ENCODE measurements around the gene ZBTB46.

Gene ZBTB46

DNA sequence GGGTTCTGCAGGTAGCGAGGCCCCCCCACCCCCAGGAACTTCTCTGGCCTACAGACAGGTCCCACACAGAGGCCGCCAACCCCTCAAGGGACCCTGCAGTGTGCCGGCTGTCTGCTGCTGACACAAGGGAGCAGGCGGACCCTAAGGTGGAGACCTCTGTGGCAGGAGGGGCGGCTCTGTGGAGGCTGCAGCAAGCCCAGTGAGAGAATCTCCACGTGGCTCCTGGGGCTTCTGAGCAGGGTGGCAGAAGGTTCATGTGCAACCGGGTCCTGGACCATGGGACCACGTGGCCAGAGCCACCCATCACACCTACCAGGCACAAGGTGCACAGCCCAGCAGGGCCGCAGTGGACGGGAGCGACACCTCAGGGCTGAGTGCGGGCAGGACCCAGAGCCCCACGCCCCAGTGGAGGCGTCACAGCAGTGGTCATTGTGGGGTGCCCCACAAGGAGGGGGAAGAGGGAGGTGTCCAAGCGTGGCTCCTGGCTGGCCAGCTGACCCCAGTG, 127.5 kb downstream of the ZBTB46 start:
- peaks cover 15% of the 10 kb centered on the region for H3K79me2 ChIP-seq (ENCODE audit: control insufficient read depth, insufficient read depth, low read length, poor library complexity)
- no peak overlapping the region for H3K18ac ChIP-seq (ENCODE audit: low read length)
- H4K12ac ChIP-seq (ENCODE audit: low read depth, low read length), result no peak overlapping the region
- H3K36me3 ChIP-seq (ENCODE audit: control insufficient read depth in 1 of 2, insufficient read depth in 2 of 2, low read length in 2 of 2), result peaks cover 34% of the 10 kb centered on the region in 2 experiments
- no peak for DNase-seq
- WGBS (ENCODE audit: extremely low coverage, insufficient coverage, insufficient read length), result no CpG with 5 or more reads among the region's 15 CpGs
- no peak overlapping the region for H2AFZ ChIP-seq (ENCODE audit: insufficient read depth, low read length, poor library complexity)
- H3K79me1 ChIP-seq (ENCODE audit: low read length), result peaks cover 6% of the 10 kb centered on the region
- H2AK5ac ChIP-seq (ENCODE audit: low read length), result no peak overlapping the region
- H2BK5ac ChIP-seq (ENCODE audit: low read depth, low read length, poor library complexity), result no peak overlapping the region
- H3K27me3 ChIP-seq (ENCODE audit: insufficient read depth, low read length), result no peaks in the 10 kb centered on the region
- no peak overlapping the region for H3K9ac ChIP-seq (ENCODE audit: low read length)
- no peak overlapping the region for H4K91ac ChIP-seq (ENCODE audit: low read depth, low read length)
- no peak overlapping the region for H4K8ac ChIP-seq (ENCODE audit: low read depth, low read length)
- H3K9me3 ChIP-seq (ENCODE audit: insufficient read depth, low read depth, low read length), result peaks cover 3% of the 10 kb centered on the region
- H3K23ac ChIP-seq (ENCODE audit: low read length), result no peak overlapping the region
- no peak overlapping the region for H3K4ac ChIP-seq (ENCODE audit: low read depth, low read length)
- H3K14ac ChIP-seq (ENCODE audit: low read length), result no peak overlapping the region
- H3K4me1 ChIP-seq (ENCODE audit: control insufficient read depth in 1 of 2, insufficient read depth in 2 of 2, low read length in 2 of 2), result peaks cover 7 to 11% of the 10 kb centered on the region in 2 experiments
- H3K4me2 ChIP-seq (ENCODE audit: low read length), result no peak overlapping the region
- H2BK12ac ChIP-seq (ENCODE audit: low read length), result no peak overlapping the region
- no peak overlapping the region for H3K27ac ChIP-seq (ENCODE audit: low read depth, low read length)
- no peak overlapping the region for H2BK120ac ChIP-seq (ENCODE audit: insufficient read depth, low read length, poor library complexity)
- H3K4me3 ChIP-seq (ENCODE audit: low read depth, low read length), result no peak overlapping the region

DNA sequence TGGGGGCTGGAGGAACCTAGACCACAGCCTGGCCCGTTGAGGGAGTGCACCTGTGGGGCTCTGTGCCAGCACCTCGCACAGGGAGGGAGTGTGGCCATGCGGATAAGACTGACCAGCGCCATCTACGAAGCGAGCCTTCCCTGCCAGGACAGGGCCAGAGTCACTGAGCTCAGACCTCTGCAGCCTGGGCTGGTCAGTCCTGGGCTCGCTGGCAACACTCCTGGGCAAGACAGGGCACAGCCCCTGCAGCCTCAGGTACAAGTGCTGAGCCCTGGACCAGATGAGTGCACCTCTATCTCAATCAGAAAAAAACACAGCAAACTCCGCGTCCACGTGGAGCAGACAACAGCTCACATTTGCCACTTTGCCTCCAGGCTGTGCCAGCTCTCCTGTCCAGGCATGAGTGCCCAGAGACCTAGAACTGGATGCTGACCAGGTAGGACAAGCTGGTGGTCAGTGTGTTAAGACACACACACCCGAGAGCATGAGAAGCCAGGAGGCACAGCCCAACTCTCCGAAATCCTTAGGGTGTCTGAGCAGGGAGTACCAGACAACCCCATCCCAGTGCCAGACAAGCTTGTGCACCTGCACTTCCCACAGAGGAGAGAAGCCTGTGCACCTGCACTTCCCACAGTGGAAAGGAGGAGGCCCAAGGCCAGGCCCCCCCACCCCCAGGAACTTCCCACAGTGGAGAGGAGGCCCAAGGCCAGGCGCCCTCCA, 128.2 kb downstream of the ZBTB46 start:
- Histone ChIP-seq H4K12ac (ENCODE audit: low read depth, low read length) (no peak overlapping the region), H2AK5ac (ENCODE audit: low read length) (no peak overlapping the region), H3K79me1 (ENCODE audit: low read length) (peaks cover 5% of the 10 kb centered on the region), H3K9ac (ENCODE audit: low read length) (peak overlapping the region; percentile 50), H3K14ac (ENCODE audit: low read length) (no peak overlapping the region), H3K79me2 (ENCODE audit: control insufficient read depth, insufficient read depth, low read length, poor library complexity) (peaks cover 10% of the 10 kb centered on the region), H3K27me3 (ENCODE audit: insufficient read depth, low read length) (no peaks in the 10 kb centered on the region), H3K4me1 (ENCODE audit: control insufficient read depth in 1 of 2, insufficient read depth in 2 of 2, low read length in 2 of 2) (peaks cover 6 to 10% of the 10 kb centered on the region in 2 experiments), H3K4me2 (ENCODE audit: low read length) (no peak overlapping the region), H3K18ac (ENCODE audit: low read length) (no peak overlapping the region), H3K23ac (ENCODE audit: low read length) (no peak overlapping the region), H2BK12ac (ENCODE audit: low read length) (no peak overlapping the region), H3K27ac (ENCODE audit: low read depth, low read length) (no peak overlapping the region), H4K8ac (ENCODE audit: low read depth, low read length) (no peak overlapping the region), H4K91ac (ENCODE audit: low read depth, low read length) (no peak overlapping the region), H3K4me3 (ENCODE audit: low read depth, low read length) (no peak overlapping the region), H3K4ac (ENCODE audit: low read depth, low read length) (no peak overlapping the region), H2BK5ac (ENCODE audit: low read depth, low read length, poor library complexity) (no peak overlapping the region), H3K9me3 (ENCODE audit: insufficient read depth, low read depth, low read length) (peaks cover 3% of the 10 kb centered on the region), H2AFZ (ENCODE audit: insufficient read depth, low read length, poor library complexity) (no peak overlapping the region), H2BK120ac (ENCODE audit: insufficient read depth, low read length, poor library complexity) (no peak overlapping the region), H3K36me3 (ENCODE audit: control insufficient read depth in 1 of 2, insufficient read depth in 2 of 2, low read length in 2 of 2) (peaks cover 34% of the 10 kb centered on the region in 2 experiments)
- WGBS (ENCODE audit: extremely low coverage, insufficient coverage, insufficient read length), result no CpG with 5 or more reads among the region's 13 CpGs
- no peak for DNase-seq

DNA sequence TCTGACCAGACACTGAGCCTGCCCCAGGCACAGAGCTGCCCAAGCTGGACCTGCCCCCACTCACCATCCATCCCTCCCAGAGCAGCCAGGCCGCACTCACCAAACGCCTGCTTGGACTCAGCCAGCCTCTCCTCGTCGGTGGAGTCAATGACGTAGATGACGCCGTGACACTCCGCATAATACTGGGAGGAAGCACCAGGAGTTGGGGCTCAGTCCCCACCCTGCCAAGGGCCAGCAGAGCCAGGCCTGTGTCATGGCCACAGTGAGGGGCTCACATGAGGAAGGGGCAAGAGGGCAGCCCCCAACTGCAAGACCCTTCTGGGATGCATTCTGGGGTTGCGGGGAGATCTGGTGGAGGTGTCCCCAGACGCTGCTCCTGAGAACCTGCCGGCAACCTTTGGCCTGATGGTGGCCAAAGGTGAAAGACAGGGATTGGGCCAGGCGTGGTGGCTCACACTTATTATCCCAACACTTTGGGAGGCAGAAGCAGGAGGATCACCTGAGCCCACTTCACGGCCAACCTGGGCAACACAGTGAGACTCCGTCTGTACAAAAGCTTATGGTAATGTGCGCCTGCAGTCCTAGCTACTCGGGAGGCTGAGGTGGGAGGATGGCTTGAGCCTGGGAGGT, 128.9 kb downstream of the ZBTB46 start:
- Histone ChIP-seq H3K79me1 (ENCODE audit: low read length) (no peaks in the 10 kb centered on the region), H3K4me3 (ENCODE audit: low read depth, low read length) (no peak overlapping the region), H3K27ac (ENCODE audit: low read depth, low read length) (no peak overlapping the region), H3K4ac (ENCODE audit: low read depth, low read length) (no peak overlapping the region), H4K91ac (ENCODE audit: low read depth, low read length) (no peak overlapping the region), H3K18ac (ENCODE audit: low read length) (no peak overlapping the region), H4K12ac (ENCODE audit: low read depth, low read length) (no peak overlapping the region), H3K4me1 (ENCODE audit: control insufficient read depth in 1 of 2, insufficient read depth in 2 of 2, low read length in 2 of 2) (peaks cover 6 to 10% of the 10 kb centered on the region in 2 experiments), H2AK5ac (ENCODE audit: low read length) (no peak overlapping the region), H3K79me2 (ENCODE audit: control insufficient read depth, insufficient read depth, low read length, poor library complexity) (peaks cover 4% of the 10 kb centered on the region), H3K23ac (ENCODE audit: low read length) (no peak overlapping the region), H2BK12ac (ENCODE audit: low read length) (no peak overlapping the region), H2BK120ac (ENCODE audit: insufficient read depth, low read length, poor library complexity) (no peak overlapping the region), H3K27me3 (ENCODE audit: insufficient read depth, low read length) (no peaks in the 10 kb centered on the region), H3K9ac (ENCODE audit: low read length) (no peak overlapping the region), H2AFZ (ENCODE audit: insufficient read depth, low read length, poor library complexity) (no peak overlapping the region), H3K9me3 (ENCODE audit: insufficient read depth, low read depth, low read length) (peaks cover 3% of the 10 kb centered on the region), H4K8ac (ENCODE audit: low read depth, low read length) (no peak overlapping the region), H2BK5ac (ENCODE audit: low read depth, low read length, poor library complexity) (no peak overlapping the region), H3K4me2 (ENCODE audit: low read length) (no peak overlapping the region), H3K14ac (ENCODE audit: low read length) (no peak overlapping the region), H3K36me3 (ENCODE audit: control insufficient read depth in 1 of 2, insufficient read depth in 2 of 2, low read length in 2 of 2) (peaks cover 34% of the 10 kb centered on the region in 2 experiments)
- DNase-seq, result no peak
- no CpG with 5 or more reads among the region's 16 CpGs for WGBS (ENCODE audit: extremely low coverage, insufficient coverage, insufficient read length)

DNA sequence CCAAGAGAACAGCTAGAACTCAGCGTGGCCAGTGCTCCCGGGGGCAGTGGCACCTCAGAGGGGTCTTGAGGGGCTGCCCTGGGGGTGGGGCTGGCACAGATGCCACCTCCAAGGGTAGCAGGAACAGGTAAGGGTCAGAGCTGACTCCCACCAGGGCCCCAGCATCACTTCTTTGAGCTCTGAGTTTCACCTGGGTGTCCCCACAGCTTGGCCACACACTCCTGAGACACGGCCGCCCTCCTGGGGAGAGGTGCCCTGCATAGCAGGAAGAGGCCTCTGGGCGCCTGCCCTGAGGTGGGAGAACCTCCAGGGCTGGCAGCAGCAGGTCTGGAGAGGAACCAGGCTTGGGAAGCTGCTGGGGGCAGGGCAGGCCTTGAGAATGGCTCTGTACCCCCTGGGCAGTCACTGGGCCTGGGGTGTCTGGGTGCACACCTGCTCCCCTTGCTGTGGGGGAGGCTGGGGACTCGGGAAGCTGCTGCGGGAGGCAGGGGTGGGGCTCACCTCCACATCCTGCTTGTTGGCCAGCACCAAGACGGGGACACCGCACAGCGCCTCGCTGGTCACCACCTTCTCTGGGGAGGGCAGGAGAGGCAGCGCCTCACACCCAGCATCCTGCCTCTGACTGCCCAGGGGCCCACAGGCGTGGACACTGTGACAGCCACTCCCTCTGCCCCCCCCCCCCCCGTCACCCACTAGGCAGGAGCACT, 129.6 kb downstream of the ZBTB46 start:
- no peak for DNase-seq
- no peak overlapping the region for H3K23ac ChIP-seq (ENCODE audit: low read length)
- H4K8ac ChIP-seq (ENCODE audit: low read depth, low read length), result no peak overlapping the region
- H3K36me3 ChIP-seq (ENCODE audit: control insufficient read depth in 1 of 2, insufficient read depth in 2 of 2, low read length in 2 of 2), result peaks cover 32 to 33% of the 10 kb centered on the region in 2 experiments
- no peak overlapping the region for H2AFZ ChIP-seq (ENCODE audit: insufficient read depth, low read length, poor library complexity)
- H3K79me2 ChIP-seq (ENCODE audit: control insufficient read depth, insufficient read depth, low read length, poor library complexity), result no peaks in the 10 kb centered on the region
- H3K79me1 ChIP-seq (ENCODE audit: low read length), result no peaks in the 10 kb centered on the region
- H3K27me3 ChIP-seq (ENCODE audit: insufficient read depth, low read length), result no peaks in the 10 kb centered on the region
- H3K18ac ChIP-seq (ENCODE audit: low read length), result no peak overlapping the region
- H3K9ac ChIP-seq (ENCODE audit: low read length), result no peak overlapping the region
- no peak overlapping the region for H3K27ac ChIP-seq (ENCODE audit: low read depth, low read length)
- no peak overlapping the region for H3K4me2 ChIP-seq (ENCODE audit: low read length)
- H3K9me3 ChIP-seq (ENCODE audit: insufficient read depth, low read depth, low read length), result peaks cover 3% of the 10 kb centered on the region
- no peak overlapping the region for H2BK120ac ChIP-seq (ENCODE audit: insufficient read depth, low read length, poor library complexity)
- no peak overlapping the region for H3K4me3 ChIP-seq (ENCODE audit: low read depth, low read length)
- peaks cover 6 to 11% of the 10 kb centered on the region in 2 experiments for H3K4me1 ChIP-seq (ENCODE audit: control insufficient read depth in 1 of 2, insufficient read depth in 2 of 2, low read length in 2 of 2)
- H2BK12ac ChIP-seq (ENCODE audit: low read length), result no peak overlapping the region
- H2AK5ac ChIP-seq (ENCODE audit: low read length), result no peak overlapping the region
- H3K14ac ChIP-seq (ENCODE audit: low read length), result no peak overlapping the region
- H3K4ac ChIP-seq (ENCODE audit: low read depth, low read length), result no peak overlapping the region
- WGBS (ENCODE audit: extremely low coverage, insufficient coverage, insufficient read length), result no CpG with 5 or more reads among the region's 14 CpGs
- no peak overlapping the region for H4K91ac ChIP-seq (ENCODE audit: low read depth, low read length)
- no peak overlapping the region for H2BK5ac ChIP-seq (ENCODE audit: low read depth, low read length, poor library complexity)
- no peak overlapping the region for H4K12ac ChIP-seq (ENCODE audit: low read depth, low read length)

Data from trophoblast cell (in vitro differentiated cells and primary cell).